Thyroid gland (tissue), 4 donors: ENCODE results near the gene ALG6. TPM values are rescaled to one million over a fixed set of nuclear protein-coding genes. Genes with fewer than 3 reads are reported as not detected.

Experiments
- DNase-seq, 2 donors: peaks; one replicate each; pipeline ENCODE4 v3.0.0-alpha.2; 2019
- H3K27ac ChIP-seq, 3 donors: fragments of 200-600 bp; sonication (generic); 1 replicate in 2 of 3; 2 replicates in 1 of 3; pipeline ENCODE4 v1.5.1; 2016 to 2019; ENCODE audit warnings: mild to moderate bottlenecking in 1 of 3, moderate library complexity in 1 of 3
- H3K27me3 ChIP-seq: fragments of 200-600 bp; sonication (generic); one replicate; pipeline ENCODE4 v1.5.1; 2019
- H3K36me3 ChIP-seq, 2 donors: fragments of 200-600 bp; sonication (generic); one replicate each; pipeline ENCODE4 v1.5.1; 2016 to 2019
- H3K4me1 ChIP-seq, 2 donors: fragments of 200-600 bp; sonication (generic); one replicate each; pipeline ENCODE4 v1.5.1; 2017 to 2019
- H3K4me3 ChIP-seq, 3 donors: fragments of 200-600 bp; sonication (generic); replicated peaks in 1 of 3; 1 replicate in 2 of 3; 2 replicates in 1 of 3; pipeline ENCODE4 v1.5.1; 2016; ENCODE audit warnings: mild to moderate bottlenecking in 1 of 3
- H3K9me3 ChIP-seq: fragments of 200-600 bp; sonication (generic); one replicate; pipeline ENCODE4 v1.5.1; 2017
- CTCF ChIP-seq, 6 experiments: fragments of 200-600 bp in 3 of 6; fragments of 450-650 bp in 3 of 6; sonication (generic) in 3 of 6; IDR thresholded peaks; one replicate each; pipeline ENCODE4 v1.5.1; 2016 to 2019; ENCODE audit warnings: antibody characterized with exemption in 6 of 6, mild to moderate bottlenecking in 2 of 6, inconsistent platforms in 1 of 6, moderate library complexity in 1 of 6
- POLR2A ChIP-seq, 2 donors: fragments of 450-650 bp; IDR thresholded peaks; one replicate each; pipeline ENCODE4 v1.6.1; 2017; ENCODE audit warnings: antibody characterized with exemption in 2 of 2, mild to moderate bottlenecking in 2 of 2, moderate library complexity in 1 of 2
- WGBS, 2 donors: methylation state at CpG; one replicate each; pipeline ENCODE4 v1.1.5; 2017; 5-methylcytosine and 5-hydroxymethylcytosine counted together
- intact Hi-C: fragments of 100-400 bp; cut with DNase I; formaldehyde crosslinking; loops from one replicate; pipeline ENCODE4 v1.15.1; 2023
- total RNA-seq, 4 donors: library from RNA; depleted of rRNA; stranded (reverse); fragments of >200 nt; gene quantifications; one replicate each; pipeline ENCODE4 v1.2.3, GENCODE V29; 2016

ALG6 gene
- total RNA-seq, 4 donors from 2014 or later: 9.2 to 21.5 (median 19.7) TPM

GRCh38 chr1:63442141-63442475, 74.7 kb downstream of the ALG6 start:
- H3K27ac ChIP-seq: no peak overlapping the region
- H3K27me3 ChIP-seq: no peaks in the 10 kb centered on the region
- intact Hi-C loops: no loop called here
- H3K4me1 ChIP-seq: peaks cover 0 to 4% of the 10 kb centered on the region in 2 donors
- no peaks in the 10 kb centered on the region for H3K36me3 ChIP-seq
- DNase-seq: no peak
- no peaks in the 10 kb centered on the region for H3K9me3 ChIP-seq
- no peak overlapping the region for H3K4me3 ChIP-seq
- TF ChIP-seq CTCF (IDR thresholded peaks at IDR 0.05) (no peak), POLR2A (IDR thresholded peaks at IDR 0.05) (no peak)

GRCh38 chr1:63448731-63449246, 81.4 kb downstream of the ALG6 start:
- DNase-seq: no peak
- H3K27ac ChIP-seq: no peak overlapping the region
- H3K9me3 ChIP-seq: no peaks in the 10 kb centered on the region
- no peak overlapping the region for H3K4me3 ChIP-seq
- H3K27me3 ChIP-seq: no peaks in the 10 kb centered on the region
- no peaks in the 10 kb centered on the region for H3K4me1 ChIP-seq
- no peak for TF ChIP-seq CTCF (IDR thresholded peaks at IDR 0.05)
- TF ChIP-seq POLR2A (IDR thresholded peaks at IDR 0.05): no peak
- intact Hi-C loops: no loop called here
- WGBS, 2 donors: 93 to 95% methylated on average over 3 of the region's 3 CpGs
- H3K36me3 ChIP-seq: no peaks in the 10 kb centered on the region

- TF ChIP-seq POLR2A (IDR thresholded peaks at IDR 0.05) (no peak), CTCF (IDR thresholded peaks at IDR 0.05) (no peak)
- intact Hi-C loops: no loop called here
- WGBS, 2 donors: 89 to 95% methylated on average over 1 of the region's 1 CpG
These were observed 83.0 kb downstream of the ALG6 start for GRCh38 chr1:63450416-63450815.

GRCh38 chr1:63453232-63453631, 85.8 kb downstream of the ALG6 start:
- DNase-seq: no peak
- no peak overlapping the region for H3K27ac ChIP-seq

More at GRCh38 chr1:63450416-63450815, 83.0 kb downstream of the ALG6 start:
- DNase-seq: no peak
- no peaks in the 10 kb centered on the region for H3K36me3 ChIP-seq
- no peaks in the 10 kb centered on the region for H3K9me3 ChIP-seq
- no peaks in the 10 kb centered on the region for H3K27me3 ChIP-seq
- no peak overlapping the region for H3K4me3 ChIP-seq
- no peak overlapping the region for H3K27ac ChIP-seq
- H3K4me1 ChIP-seq: no peaks in the 10 kb centered on the region

GRCh38 chr1:63454269-63454668, 86.8 kb downstream of the ALG6 start:
- H3K36me3 ChIP-seq: no peaks in the 10 kb centered on the region
- no peaks in the 10 kb centered on the region for H3K27me3 ChIP-seq
- no peak for TF ChIP-seq POLR2A (IDR thresholded peaks at IDR 0.05)
- no peak for TF ChIP-seq CTCF (IDR thresholded peaks at IDR 0.05)
- H3K4me1 ChIP-seq: no peaks in the 10 kb centered on the region
- H3K27ac ChIP-seq: no peak overlapping the region
- intact Hi-C loops: no loop called here
- no peak overlapping the region for H3K4me3 ChIP-seq
- H3K9me3 ChIP-seq: no peaks in the 10 kb centered on the region
- DNase-seq: no peak

More at GRCh38 chr1:63453232-63453631, 85.8 kb downstream of the ALG6 start:
- no peaks in the 10 kb centered on the region for H3K4me1 ChIP-seq
- 96 to 99% methylated on average over 2 of the region's 2 CpGs for WGBS, 2 donors
- no peak overlapping the region for H3K4me3 ChIP-seq
- no peaks in the 10 kb centered on the region for H3K36me3 ChIP-seq
- TF ChIP-seq POLR2A (IDR thresholded peaks at IDR 0.05) (no peak), CTCF (IDR thresholded peaks at IDR 0.05) (no peak)
- H3K9me3 ChIP-seq: no peaks in the 10 kb centered on the region
- H3K27me3 ChIP-seq: no peaks in the 10 kb centered on the region
- intact Hi-C loops: no loop called here
